ENCODE results near the gene AMER3. TPM values are rescaled to one million over a fixed set of nuclear protein-coding genes. Genes with fewer than 3 reads are reported as not detected.

The AMER3 gene
- total and polyA plus RNA-seq, 2 of the 8 experiments (the other 6 are each of a cell fraction or from before 2014, with no cell fraction given): 0.15 to 0.19 TPM

DNA sequence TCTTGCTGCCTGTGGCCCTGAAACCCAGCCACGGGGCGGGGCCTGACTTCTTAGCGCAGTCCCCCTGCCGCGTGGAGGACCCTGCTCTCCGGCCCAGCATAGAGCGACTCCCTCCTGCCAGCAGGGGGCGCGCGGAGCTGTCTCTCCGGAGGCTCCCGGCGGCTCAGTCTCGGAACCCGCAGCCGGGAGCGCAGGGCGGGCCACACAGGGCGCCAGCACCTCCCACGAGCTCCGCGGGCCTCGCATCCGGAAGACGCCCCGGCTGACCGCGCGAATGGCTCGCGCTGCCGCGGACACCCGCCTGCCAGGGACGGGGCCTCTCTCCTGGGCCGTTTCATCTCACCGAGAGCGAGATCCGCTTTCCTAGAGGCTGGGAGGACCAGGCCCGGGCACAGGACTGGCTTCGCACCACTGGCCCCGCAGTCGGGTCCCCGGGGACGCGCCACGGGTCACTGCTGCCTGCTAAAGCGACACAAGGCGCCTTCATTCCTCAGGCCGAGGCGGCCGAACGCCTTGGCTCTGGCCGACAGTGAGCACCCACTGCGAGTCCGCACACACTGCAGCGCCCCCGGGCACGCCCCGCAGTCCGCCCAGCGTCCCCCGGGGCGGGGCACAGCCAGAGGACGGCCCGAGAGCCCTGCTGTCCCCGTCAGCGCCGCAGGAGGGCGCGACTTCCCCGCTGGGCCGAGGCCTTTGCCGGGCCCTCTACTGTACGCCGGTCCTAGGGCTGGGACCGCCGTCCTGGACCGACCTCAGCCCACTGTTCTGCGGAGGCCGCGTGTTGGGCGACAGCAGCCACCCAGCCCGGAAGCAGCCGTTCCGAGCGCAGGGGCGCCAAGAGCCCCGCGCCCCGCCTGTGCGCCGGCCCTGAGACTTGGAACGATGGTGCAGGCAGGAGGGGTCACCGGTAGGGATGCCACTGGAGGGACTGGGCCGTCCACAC is 42.4 kb downstream of the AMER3 start:
- Histone ChIP-seq H3K79me2 (ENCODE audit: control insufficient read depth in 1 of 2, insufficient read depth in 2 of 2, low read length in 2 of 2) (no peaks in the 10 kb centered on the region), H3K4me2 (ENCODE audit: insufficient read depth in 1 of 2, low read depth in 2 of 2, low read length in 2 of 2) (peak overlapping the region; percentile 68 to 99), H2BK20ac (ENCODE audit: low read length) (no peak overlapping the region), H3K14ac (ENCODE audit: insufficient read length) (no peak overlapping the region), H4K5ac (ENCODE audit: insufficient read length, low read depth, low read length) (no peak overlapping the region), H3K27ac (ENCODE audit: low read depth, low read length) (no peak overlapping the region), H2BK15ac (ENCODE audit: low read length) (no peak overlapping the region; the same call in 1 of the 2 replicates), H3K56ac (replicated peaks; ENCODE audit: insufficient read length, low read depth, low read length) (peak overlapping the region; percentile 4), H4K20me1 (replicated peaks in 1 of 2; ENCODE audit: control insufficient read depth in 1 of 2, insufficient read depth in 2 of 2, low read length in 2 of 2) (no peaks in the 10 kb centered on the region), H3K18ac (ENCODE audit: extremely low read depth, low read length) (peak overlapping the region; percentile 38; the same call in 1 of the 2 replicates), H2BK12ac (ENCODE audit: low read depth, low read length) (peak overlapping the region; percentile 75; the same call in 1 of the 2 replicates), H3K23ac (ENCODE audit: insufficient read length) (no peak overlapping the region), H3K4me3 (ENCODE audit: extremely low read depth in 1 of 4, insufficient read depth in 2 of 4, low read depth in 3 of 4, low read length in 4 of 4) (peak overlapping the region; percentile 33 to 73 (median 64)), H3K79me1 (ENCODE audit: low read depth, low read length) (no peaks in the 10 kb centered on the region), H3K36me3 (ENCODE audit: control insufficient read depth in 2 of 4, insufficient read depth in 4 of 4, low read length in 3 of 4) (no peaks in the 10 kb centered on the region), H3K23me2 (ENCODE audit: low read depth, low read length) (peaks cover 6% of the 10 kb centered on the region; the same call in 1 of the 2 replicates), H2AFZ (ENCODE audit: low read length) (peak overlapping the region; percentile 60; the same call in 1 of the 2 replicates), H3K9me3 (ENCODE audit: insufficient read depth in 2 of 2, low read depth in 1 of 2, low read length in 1 of 2) (no peaks in the 10 kb centered on the region), H2BK5ac (ENCODE audit: low read depth, low read length) (peak overlapping the region; percentile 66; the same call in 1 of the 2 replicates), H3K9ac (replicated peaks in 1 of 4; ENCODE audit: extremely low read depth in 1 of 4, low read depth in 3 of 4, low read length in 3 of 4) (0 out of 7 replicates have a peak overlapping the region, but pooled peaks of 1 of the 4 experiments have one; percentile 3), H4K8ac (ENCODE audit: extremely low read depth, insufficient read depth, low read length) (peak overlapping the region; percentile 68), H4K91ac (replicated peaks; ENCODE audit: insufficient read length, low read length) (peak overlapping the region; percentile 38), H2AK5ac (ENCODE audit: low read depth, low read length) (no peak overlapping the region), H2BK120ac (replicated peaks; ENCODE audit: low read depth, low read length) (no peak overlapping the region), H3K4me1 (replicated peaks in 1 of 4; ENCODE audit: control insufficient read depth in 3 of 4, insufficient read depth in 4 of 4, low read length in 3 of 4) (peaks cover 2 to 16% (median 7%) of the 10 kb centered on the region in 4 experiments; a peak in 6 of 7 replicates), H3K4ac (replicated peaks; ENCODE audit: insufficient read length, low read depth, low read length) (peak overlapping the region; percentile 72), H3K27me3 (replicated peaks in 1 of 4; ENCODE audit: control insufficient read depth in 3 of 4, extremely low read depth in 1 of 4, insufficient read depth in 3 of 4, low read length in 3 of 4) (peaks cover 0 to 15% (median 13%) of the 10 kb centered on the region in 4 experiments; a peak in 6 of 7 replicates)
- CTCF ChIA-PET (ENCODE audit: partially characterized antibody): interaction anchor here (0.5 to 11.0 kb wide), 49 partner anchors 9 to 254 kb away, joined by 3 to 156 read pairs (median 4); partner anchors contain the start of genes ARHGEF4 and GPR148
- 3% methylated on average over 83 of the region's 96 CpGs; no CpG with 5 or more reads in 1 of the 2 experiments for WGBS, 2 experiments (ENCODE audit: extremely low coverage in 1 of 2, insufficient coverage in 1 of 2, insufficient read length in 1 of 2, insufficient replicate concordance in 2 of 2, low coverage in 1 of 2, low lambda C conversion rate in 2 of 2, missing lambda C conversion rate in 1 of 2)
- FAIRE-seq (no peak), DNase-seq (ENCODE audit: low read depth in 1 of 2, low spot score in 2 of 2) (peak; percentile 67 to 97)
- POLR2A ChIA-PET (ENCODE audit: partially characterized antibody): interaction anchor here (0.6 to 1.3 kb wide), 3 partner anchors 23 to 125 kb away, joined by 3 read pairs; no protein-coding TSS in a partner anchor
- TF ChIP-seq ASH2L (IDR thresholded peaks at IDR 0.05; ENCODE audit: low read length) (peak; percentile 76), RNF2 (IDR thresholded peaks at IDR 0.05; ENCODE audit: borderline replicate concordance, low read depth, low read length, missing control alignments, poor library complexity, severe bottlenecking) (no peak), HDAC6 (IDR thresholded peaks at IDR 0.05; ENCODE audit: low read depth, low read length) (no peak), KDM1A (IDR thresholded peaks at IDR 0.05; ENCODE audit: borderline replicate concordance, low read length) (no peak), BCL11A (IDR thresholded peaks at IDR 0.05; ENCODE audit: low read depth in 2 of 2, low read length in 2 of 2) (no peak), SP1 (IDR thresholded peaks at IDR 0.05; ENCODE audit: low read depth, low read length) (no peak), CBX5 (IDR thresholded peaks at IDR 0.05; ENCODE audit: low read depth, low read length) (no peak), TEAD4 (IDR thresholded peaks at IDR 0.05; ENCODE audit: low read depth, low read length) (no peak), SP4 (IDR thresholded peaks at IDR 0.05; ENCODE audit: low read length) (no peak)
- TF ChIP-seq, protein P1, sequence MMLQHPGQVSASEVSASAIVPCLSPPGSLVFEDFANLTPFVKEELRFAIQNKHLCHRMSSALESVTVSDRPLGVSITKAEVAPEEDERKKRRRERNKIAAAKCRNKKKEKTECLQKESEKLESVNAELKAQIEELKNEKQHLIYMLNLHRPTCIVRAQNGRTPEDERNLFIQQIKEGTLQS (IDR thresholded peaks at IDR 0.05; ENCODE audit: insufficient read depth, low read depth, low read length): no peak

All from H1 (cell line).